HCEC 1CT (cell line): ENCODE measurements around the gene HLA-DRA.

ENCODE experiments used
- DNase-seq: peaks from one replicate; pipeline ENCODE4 v3.0.0-alpha.2; 2017

Gene HLA-DRA

DNA sequence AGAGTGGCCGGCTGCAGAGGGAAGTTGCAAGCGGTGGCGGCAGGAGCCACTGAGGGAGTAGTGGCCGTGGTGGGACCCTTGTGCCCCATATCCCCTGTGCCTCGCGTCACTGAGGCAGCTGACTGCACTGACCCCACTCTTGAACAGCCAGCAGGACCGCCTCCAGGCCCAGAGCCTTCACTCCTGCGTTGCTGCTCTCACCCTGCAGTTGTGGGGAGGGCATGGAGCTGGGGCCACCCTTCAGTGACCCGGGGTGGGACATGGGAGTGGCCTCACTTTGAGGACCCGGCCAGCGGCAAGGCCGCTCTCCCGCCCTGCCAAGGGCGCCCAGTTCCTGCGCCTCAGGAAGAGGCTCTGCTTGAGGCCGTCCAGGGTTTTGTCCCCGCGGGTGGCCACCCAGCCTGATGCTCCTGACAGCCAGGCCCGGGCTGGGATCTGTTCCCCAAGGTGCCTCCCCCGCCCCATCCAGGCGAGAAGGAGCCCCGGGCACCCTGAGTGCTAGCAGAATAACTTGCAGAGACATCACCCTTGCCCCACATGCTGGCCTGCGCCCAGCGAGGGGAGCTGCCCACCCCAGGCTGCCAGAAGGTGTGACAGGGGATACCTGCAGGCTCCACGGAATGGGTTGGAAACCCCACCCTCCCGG is 44.4 kb downstream of the HLA-DRA start:
- no peak for DNase-seq

- DNase-seq, result no peak
Measured at GRCh38 chr6:32484614-32484998, 44.9 kb downstream of the HLA-DRA start.

DNA sequence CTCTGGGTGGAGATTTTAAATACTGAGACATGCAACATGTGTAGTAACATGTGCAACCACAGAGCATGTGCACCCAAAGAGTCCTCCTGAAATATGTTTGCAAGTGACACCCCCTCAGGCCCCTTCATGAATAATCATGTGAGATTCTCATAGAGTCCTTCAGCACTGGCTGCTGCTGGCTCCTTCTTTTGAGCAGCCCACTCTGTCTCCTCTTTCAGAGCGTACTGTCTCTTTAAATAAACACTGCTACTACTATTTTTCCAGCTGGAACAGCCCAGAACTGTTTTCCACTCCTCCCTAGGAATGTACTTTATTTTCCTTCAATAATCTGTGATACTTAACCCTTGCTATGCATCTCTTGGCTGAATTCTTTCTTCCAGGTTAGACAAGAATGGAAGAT is 48.4 kb downstream of the HLA-DRA start:
- no peak for DNase-seq

DNA sequence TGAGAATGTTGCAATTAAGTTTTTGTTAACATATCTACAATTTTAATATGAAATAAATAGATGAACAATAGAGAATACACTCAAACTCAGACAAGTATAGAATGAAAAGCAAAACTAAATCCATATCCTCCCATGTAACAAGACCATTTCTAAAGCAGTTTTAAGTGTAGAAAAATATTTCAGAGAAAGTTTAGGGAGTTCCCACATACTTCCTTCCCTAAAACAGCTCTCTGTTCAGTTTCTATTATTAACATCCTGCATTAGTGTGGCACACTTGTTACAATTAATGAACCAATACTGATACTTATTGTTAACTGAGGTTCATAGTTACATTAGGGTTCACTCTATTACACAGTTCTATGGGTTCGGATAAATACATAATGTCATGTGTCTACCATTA is 52.0 kb downstream of the HLA-DRA start:
- DNase-seq, result no peak

DNA sequence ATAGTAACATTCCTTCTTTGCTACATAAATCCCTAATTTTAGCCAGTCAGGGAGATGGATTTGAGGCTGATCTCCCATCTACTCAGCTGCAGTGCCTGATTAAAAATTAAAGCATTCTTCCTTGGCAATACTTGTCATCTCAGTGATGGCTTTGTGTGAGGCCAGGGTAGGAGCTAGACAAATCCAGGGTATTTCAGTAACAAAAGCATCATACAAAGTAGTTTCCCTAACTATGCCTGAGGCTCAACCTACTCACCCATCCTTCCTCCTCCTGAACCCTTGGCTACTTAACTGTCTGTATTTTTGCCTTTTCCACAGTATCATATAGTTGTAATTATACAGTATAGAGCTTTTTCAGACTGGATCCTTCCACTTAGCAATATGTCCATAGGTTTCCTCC is 52.7 kb downstream of the HLA-DRA start:
- DNase-seq, result no peak
